ENCODE data around the gene ACP4.
"Not testable (repeated sequence)": the region's sequence is repeated elsewhere in the genome, so short reads cannot be mapped to it uniquely, and the experiment has no call there.

Gene ACP4, protein sequence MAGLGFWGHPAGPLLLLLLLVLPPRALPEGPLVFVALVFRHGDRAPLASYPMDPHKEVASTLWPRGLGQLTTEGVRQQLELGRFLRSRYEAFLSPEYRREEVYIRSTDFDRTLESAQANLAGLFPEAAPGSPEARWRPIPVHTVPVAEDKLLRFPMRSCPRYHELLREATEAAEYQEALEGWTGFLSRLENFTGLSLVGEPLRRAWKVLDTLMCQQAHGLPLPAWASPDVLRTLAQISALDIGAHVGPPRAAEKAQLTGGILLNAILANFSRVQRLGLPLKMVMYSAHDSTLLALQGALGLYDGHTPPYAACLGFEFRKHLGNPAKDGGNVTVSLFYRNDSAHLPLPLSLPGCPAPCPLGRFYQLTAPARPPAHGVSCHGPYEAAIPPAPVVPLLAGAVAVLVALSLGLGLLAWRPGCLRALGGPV

DNA sequence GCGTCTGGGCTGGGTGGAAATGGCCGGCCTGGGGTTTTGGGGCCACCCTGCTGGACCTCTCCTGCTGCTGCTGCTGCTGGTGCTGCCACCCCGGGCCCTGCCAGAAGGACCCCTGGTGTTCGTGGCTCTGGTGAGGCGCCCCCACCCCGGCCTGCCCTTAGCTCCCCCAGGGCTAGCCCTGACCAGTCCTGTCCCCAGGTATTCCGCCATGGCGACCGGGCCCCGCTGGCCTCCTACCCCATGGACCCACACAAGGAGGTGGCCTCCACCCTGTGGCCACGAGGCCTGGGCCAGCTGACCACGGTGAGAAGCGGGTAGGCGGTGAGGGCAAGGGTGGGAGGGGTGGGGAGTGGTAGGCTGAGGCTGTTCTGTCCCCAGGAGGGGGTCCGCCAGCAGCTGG is at the start of gene ACP4:
Gene ACP4 (plus strand): TSS at position 20 of the 400 bp plus-strand sequence. CDS start 0 bp downstream, at position 20.
- H3K27ac ChIP-seq = no peak within 1 kb of the TSS
- no peak within 1 kb of the TSS for H3K4me3 ChIP-seq (ENCODE audit: low read depth, low read length)
- DNase-seq = no peak
- TF ChIP-seq, protein P1, sequence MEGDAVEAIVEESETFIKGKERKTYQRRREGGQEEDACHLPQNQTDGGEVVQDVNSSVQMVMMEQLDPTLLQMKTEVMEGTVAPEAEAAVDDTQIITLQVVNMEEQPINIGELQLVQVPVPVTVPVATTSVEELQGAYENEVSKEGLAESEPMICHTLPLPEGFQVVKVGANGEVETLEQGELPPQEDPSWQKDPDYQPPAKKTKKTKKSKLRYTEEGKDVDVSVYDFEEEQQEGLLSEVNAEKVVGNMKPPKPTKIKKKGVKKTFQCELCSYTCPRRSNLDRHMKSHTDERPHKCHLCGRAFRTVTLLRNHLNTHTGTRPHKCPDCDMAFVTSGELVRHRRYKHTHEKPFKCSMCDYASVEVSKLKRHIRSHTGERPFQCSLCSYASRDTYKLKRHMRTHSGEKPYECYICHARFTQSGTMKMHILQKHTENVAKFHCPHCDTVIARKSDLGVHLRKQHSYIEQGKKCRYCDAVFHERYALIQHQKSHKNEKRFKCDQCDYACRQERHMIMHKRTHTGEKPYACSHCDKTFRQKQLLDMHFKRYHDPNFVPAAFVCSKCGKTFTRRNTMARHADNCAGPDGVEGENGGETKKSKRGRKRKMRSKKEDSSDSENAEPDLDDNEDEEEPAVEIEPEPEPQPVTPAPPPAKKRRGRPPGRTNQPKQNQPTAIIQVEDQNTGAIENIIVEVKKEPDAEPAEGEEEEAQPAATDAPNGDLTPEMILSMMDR (IDR thresholded peaks at IDR 0.05; ENCODE audit: low read depth, low read length) = no peak
- peaks cover 5% of the 10 kb centered on the region; the same call in 1 of the 2 replicates for H3K36me3 ChIP-seq
- no peaks in the 10 kb centered on the region for H3K27me3 ChIP-seq (ENCODE audit: insufficient read depth, low read depth, severe bottlenecking)
- no peaks in the 10 kb centered on the region for H3K9me3 ChIP-seq (ENCODE audit: severe bottlenecking)

DNA sequence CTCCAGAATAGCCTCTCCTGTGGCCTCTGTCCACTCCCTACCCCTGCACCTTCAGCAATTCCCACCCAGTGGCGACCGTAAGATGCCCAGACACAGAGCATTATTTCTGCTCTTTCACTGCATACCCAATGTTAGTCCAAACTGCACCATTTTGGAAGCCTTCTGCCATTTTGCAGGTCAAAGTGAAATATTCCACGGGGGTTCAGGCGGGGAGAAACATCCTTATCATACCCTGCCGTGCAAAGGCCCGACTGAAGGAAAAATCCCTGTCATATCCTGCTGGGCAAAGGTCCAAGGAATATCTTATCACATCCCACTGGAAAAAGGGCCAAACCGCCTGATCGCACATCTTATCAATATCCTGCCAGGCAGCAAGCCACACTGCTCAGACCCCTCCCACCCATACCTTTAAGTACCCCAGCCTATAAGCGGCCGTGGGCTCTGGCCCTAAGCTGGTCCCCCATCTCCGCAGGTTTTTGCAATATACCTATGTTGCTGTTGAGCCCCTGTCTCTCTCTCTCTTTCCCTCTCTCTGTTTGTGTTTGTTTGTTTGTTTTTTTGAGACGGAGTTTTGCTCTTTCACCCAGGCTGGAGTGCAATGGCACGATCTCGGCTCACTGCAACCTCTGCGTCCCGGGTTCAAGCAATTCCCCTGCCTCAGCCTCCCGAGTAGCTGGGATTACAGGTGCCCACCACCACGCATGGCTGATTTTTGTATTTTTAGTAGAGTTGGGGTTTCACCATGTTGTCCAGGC is 48.9 kb upstream of the ACP4 start:
- H3K36me3 ChIP-seq = no peaks in the 10 kb centered on the region
- TF ChIP-seq, protein P1 (IDR thresholded peaks at IDR 0.05; ENCODE audit: low read depth, low read length) = no peak
- no peaks in the 10 kb centered on the region for H3K9me3 ChIP-seq (ENCODE audit: severe bottlenecking)
- no peak overlapping the region for H3K27ac ChIP-seq
- no peak overlapping the region for H3K4me3 ChIP-seq (ENCODE audit: low read depth, low read length)
- no peak for DNase-seq
- peaks cover 3% of the 10 kb centered on the region for H3K27me3 ChIP-seq (ENCODE audit: insufficient read depth, low read depth, severe bottlenecking)

DNA sequence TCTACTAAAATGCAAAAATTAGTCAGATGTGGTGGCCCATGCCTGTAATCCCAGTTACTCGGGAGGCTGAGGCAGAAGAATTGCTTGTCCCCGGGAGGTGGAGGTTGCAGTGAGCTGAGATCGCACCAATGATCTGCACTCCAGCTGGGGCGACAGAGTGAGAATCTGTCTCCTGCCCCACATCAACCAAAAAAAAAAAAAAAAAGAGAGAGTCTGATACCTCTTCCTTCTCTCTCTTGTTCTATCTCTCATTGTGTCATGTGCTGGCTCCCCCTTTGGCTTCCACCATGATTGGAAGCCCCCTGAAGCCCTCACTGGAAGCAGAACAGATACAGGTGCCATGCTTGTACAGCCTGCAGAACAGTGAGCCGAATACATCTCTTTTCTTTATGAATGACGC is 46.7 kb upstream of the ACP4 start:
- no peaks in the 10 kb centered on the region for H3K9me3 ChIP-seq (ENCODE audit: severe bottlenecking)
- TF ChIP-seq, protein P1 (IDR thresholded peaks at IDR 0.05; ENCODE audit: low read depth, low read length) = no peak
- peaks cover 3% of the 10 kb centered on the region for H3K27me3 ChIP-seq (ENCODE audit: insufficient read depth, low read depth, severe bottlenecking)
- no peak for DNase-seq
- H3K36me3 ChIP-seq = no peaks in the 10 kb centered on the region
- no peak overlapping the region for H3K27ac ChIP-seq
- no peak overlapping the region for H3K4me3 ChIP-seq (ENCODE audit: low read depth, low read length)

DNA sequence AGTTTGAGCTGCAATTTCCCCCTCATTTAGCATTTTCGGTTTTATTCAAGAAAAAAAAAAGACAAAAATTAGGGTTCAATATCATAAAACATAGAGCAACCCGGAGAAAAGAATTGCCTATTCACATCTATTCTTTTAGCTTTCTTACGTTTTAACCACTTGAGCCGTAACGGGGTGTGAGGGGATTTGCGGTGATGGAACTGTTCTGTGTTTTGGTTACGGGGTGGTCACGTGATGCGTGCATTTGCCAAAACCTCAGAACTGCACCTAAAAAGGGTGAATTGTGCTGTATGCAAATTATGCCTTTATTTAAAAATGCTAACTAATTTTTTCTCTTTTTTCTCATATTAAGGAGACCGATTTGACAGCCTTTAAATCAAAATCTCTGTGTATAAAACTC is 45.0 kb upstream of the ACP4 start:
- H3K4me3 ChIP-seq (ENCODE audit: low read depth, low read length) = no peak overlapping the region
- TF ChIP-seq, protein P1 (IDR thresholded peaks at IDR 0.05; ENCODE audit: low read depth, low read length) = no peak
- H3K27ac ChIP-seq = no peak overlapping the region
- no peaks in the 10 kb centered on the region for H3K36me3 ChIP-seq
- DNase-seq = no peak
- peaks cover under 1% of the 10 kb centered on the region for H3K27me3 ChIP-seq (ENCODE audit: insufficient read depth, low read depth, severe bottlenecking)
- H3K9me3 ChIP-seq (ENCODE audit: severe bottlenecking) = no peaks in the 10 kb centered on the region

DNA sequence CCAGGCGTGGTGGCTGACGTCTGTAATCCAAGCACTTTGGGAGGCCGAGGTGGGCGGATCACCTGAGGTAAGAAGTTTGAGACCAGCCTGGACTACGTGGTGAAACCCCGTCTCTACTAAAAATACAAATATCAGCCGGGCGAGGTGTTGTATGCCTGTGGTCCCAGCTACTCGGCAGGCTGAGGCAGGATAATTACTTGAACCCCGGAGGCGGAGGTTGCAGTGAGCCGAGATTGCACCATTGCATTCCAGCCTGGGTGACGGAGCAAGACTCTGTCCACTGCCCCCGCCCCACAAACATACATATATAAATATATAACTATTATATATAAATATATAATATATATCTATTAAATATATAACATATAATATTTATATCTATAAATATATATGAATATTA is 43.1 kb upstream of the ACP4 start:
- H3K9me3 ChIP-seq (ENCODE audit: severe bottlenecking); H3K36me3 ChIP-seq; DNase-seq; H3K27ac ChIP-seq; H3K27me3 ChIP-seq (ENCODE audit: insufficient read depth, low read depth, severe bottlenecking); H3K4me3 ChIP-seq (ENCODE audit: low read depth, low read length): not testable (repeated sequence)

DNA sequence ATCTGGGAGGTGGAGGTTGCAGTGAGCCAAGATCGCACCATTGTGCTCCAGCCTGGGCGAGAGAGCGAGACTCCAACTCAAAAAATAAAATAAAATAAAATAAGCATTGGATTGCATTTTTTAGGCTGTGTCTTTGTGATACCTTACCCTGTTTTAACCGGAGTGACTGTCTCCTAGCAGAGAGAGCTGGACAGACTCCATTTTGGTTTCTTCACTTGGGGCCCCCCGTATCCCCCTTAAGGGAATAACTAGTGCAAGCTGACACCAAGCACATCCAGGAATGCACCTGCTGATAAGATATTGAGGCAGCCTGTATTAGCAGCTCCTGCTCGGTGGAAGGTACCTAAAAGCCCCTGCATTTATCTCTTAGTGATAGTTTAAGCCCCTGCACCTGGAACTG is 40.7 kb upstream of the ACP4 start:
- TF ChIP-seq, protein P1 (IDR thresholded peaks at IDR 0.05; ENCODE audit: low read depth, low read length) = no peak
- no peak overlapping the region for H3K4me3 ChIP-seq (ENCODE audit: low read depth, low read length)
- H3K27me3 ChIP-seq (ENCODE audit: insufficient read depth, low read depth, severe bottlenecking) = no peaks in the 10 kb centered on the region
- H3K9me3 ChIP-seq (ENCODE audit: severe bottlenecking) = no peaks in the 10 kb centered on the region
- H3K36me3 ChIP-seq = no peaks in the 10 kb centered on the region
- H3K27ac ChIP-seq = no peak overlapping the region
- no peak for DNase-seq
